ENCODE measurements around the gene DZIP1. TPM values are rescaled to one million over a fixed set of nuclear protein-coding genes. Genes with fewer than 3 reads are reported as not detected.

Gene DZIP1
- total and polyA plus RNA-seq, 10 of the 15 experiments (the other 5 are each of a cell fraction or from before 2014, with no cell fraction given), result 0.01 to 1.9 (median 0.55) TPM

- peak; percentile 70 for FAIRE-seq
- in situ Hi-C loops (cut with MboI) (no loop called here), intact Hi-C loops (cut with micrococcal nuclease; ENCODE audit: unreplicated experiment) (no loop called here)
- Histone ChIP-seq H3K4me1 (ENCODE audit: control insufficient read depth, insufficient read depth, low read length) (no peaks in the 10 kb centered on the region), H2AFZ (ENCODE audit: control insufficient read depth, low read depth, low read length) (no peak overlapping the region), H3K27me3 (replicated peaks in 1 of 2; ENCODE audit: control insufficient read depth in 2 of 2, insufficient read depth in 2 of 2, low read length in 1 of 2) (peaks cover 0 to 4% of the 10 kb centered on the region in 2 experiments; a peak in 3 of 4 replicates), H4K20me1 (ENCODE audit: control insufficient read depth, insufficient read depth) (no peaks in the 10 kb centered on the region), H3K9ac (ENCODE audit: control insufficient read depth, insufficient read depth, low read length) (no peak overlapping the region), H3K9me3 (replicated peaks; ENCODE audit: control insufficient read depth, insufficient read depth, low read length) (no peaks in the 10 kb centered on the region; the same call in 1 of the 3 replicates), H3K36me3 (ENCODE audit: control insufficient read depth in 2 of 2, insufficient read depth in 2 of 2, low read length in 1 of 2) (no peaks in the 10 kb centered on the region), H3K27ac (ENCODE audit: control insufficient read depth, insufficient read depth) (no peak overlapping the region), H3K79me2 (ENCODE audit: control insufficient read depth, insufficient read depth, low read length) (no peaks in the 10 kb centered on the region), H3K4me3 (no peak overlapping the region), H3K4me2 (ENCODE audit: control insufficient read depth, insufficient read depth) (no peak overlapping the region; the same call in 1 of the 2 replicates)
- POLR2A ChIA-PET, result no interaction called here
- RAD21 ChIA-PET (ENCODE audit: unreplicated experiment), result no interaction called here
- ATAC-seq, result no peak; the same call in 1 of the 3 replicates
- CTCF ChIA-PET, result interaction anchor here (0.6 to 1.5 kb wide), 4 partner anchors 11 to 1475 kb away, joined by 3 to 6 read pairs (median 4); no protein-coding TSS in a partner anchor
- no peak for DNase-seq (ENCODE audit: low read depth, low spot score)
- no TSS peak for BruUV-seq (replicated peaks)
- SMC1A ChIA-PET (ENCODE audit: uncharacterized antibody, unreplicated experiment), result interaction anchor here (0.9 kb wide), 1 partner anchor 11 kb away, joined by 6 read pairs; no protein-coding TSS in a partner anchor
- no peak for TF ChIP-seq DPF2 (IDR thresholded peaks at IDR 0.05)
- TF ChIP-seq BMI1 (IDR thresholded peaks at IDR 0.05; ENCODE audit: borderline replicate concordance), result no peak
- TF ChIP-seq SUZ12 (IDR thresholded peaks at IDR 0.05; ENCODE audit: unreplicated experiment), result peak; percentile 66
- TF ChIP-seq NFYB (IDR thresholded peaks at IDR 0.05; ENCODE audit: insufficient read depth, low read depth, low read length), result no peak
- TF ChIP-seq E4F1 (IDR thresholded peaks at IDR 0.05; ENCODE audit: borderline replicate concordance, partially characterized antibody), result no peak
- 29% methylated on average over 29 of the region's 29 CpGs for WGBS (ENCODE audit: insufficient coverage, insufficient replicate concordance, low lambda C conversion rate, missing lambda C conversion rate)
Observed at GRCh38 chr13:95553581-95554385, 90.7 kb downstream of the DZIP1 start.
